C4-2B (cell line): ENCODE measurements around the gene CCNL2.

Experiments
- CTCF ChIP-seq: fragments of 450-650 bp; conservative IDR thresholded peaks from 2 replicates; pipeline ENCODE4 v1.5.1; 2017; ENCODE audit warnings: mild to moderate bottlenecking
- ZFX ChIP-seq: fragments of 450-650 bp; IDR thresholded peaks from 2 replicates; pipeline ENCODE4 v1.6.1; 2017

GRCh38 chr1:1403653-1404052 lies 4.5 kb upstream of the CCNL2 start:
- TF ChIP-seq CTCF = no peak
- no peak for TF ChIP-seq ZFX
